GM18499 (cell line): Measurements from ENCODE around the gene GNG7.
"Not testable (repeated sequence)": the region's sequence is repeated elsewhere in the genome, so short reads cannot be mapped to it uniquely, and the experiment has no call there.

Source experiments
- ATAC-seq: cut with Tn5 transposase; IDR thresholded peaks from one replicate; pipeline ENCODE4 v1.9.1; 2021; ENCODE audit warnings: moderate number of reproducible peaks; ENCODE audit not compliant: insufficient read depth, unreplicated experiment

The GNG7 gene

DNA sequence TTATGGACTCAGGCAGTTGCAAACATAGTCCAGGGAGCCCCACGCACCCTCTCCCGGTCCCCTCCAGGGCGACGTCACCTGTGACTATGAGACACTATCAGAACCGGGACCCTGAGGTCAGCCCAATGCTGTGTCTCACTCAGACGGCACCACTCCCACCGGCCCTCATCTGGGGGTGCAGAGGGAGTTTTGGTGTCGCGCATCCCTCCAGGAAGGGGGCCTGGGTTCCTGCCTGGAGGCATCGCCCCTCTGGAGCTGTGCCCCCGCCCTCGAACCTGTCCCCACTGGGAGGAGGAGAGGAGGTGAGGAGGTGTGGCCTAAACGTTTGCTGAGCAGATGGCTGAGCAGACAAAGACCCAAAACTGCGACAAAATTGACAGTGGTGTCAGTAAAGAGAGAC lies 175.3 kb downstream of the GNG7 start:
- no peak for ATAC-seq

DNA sequence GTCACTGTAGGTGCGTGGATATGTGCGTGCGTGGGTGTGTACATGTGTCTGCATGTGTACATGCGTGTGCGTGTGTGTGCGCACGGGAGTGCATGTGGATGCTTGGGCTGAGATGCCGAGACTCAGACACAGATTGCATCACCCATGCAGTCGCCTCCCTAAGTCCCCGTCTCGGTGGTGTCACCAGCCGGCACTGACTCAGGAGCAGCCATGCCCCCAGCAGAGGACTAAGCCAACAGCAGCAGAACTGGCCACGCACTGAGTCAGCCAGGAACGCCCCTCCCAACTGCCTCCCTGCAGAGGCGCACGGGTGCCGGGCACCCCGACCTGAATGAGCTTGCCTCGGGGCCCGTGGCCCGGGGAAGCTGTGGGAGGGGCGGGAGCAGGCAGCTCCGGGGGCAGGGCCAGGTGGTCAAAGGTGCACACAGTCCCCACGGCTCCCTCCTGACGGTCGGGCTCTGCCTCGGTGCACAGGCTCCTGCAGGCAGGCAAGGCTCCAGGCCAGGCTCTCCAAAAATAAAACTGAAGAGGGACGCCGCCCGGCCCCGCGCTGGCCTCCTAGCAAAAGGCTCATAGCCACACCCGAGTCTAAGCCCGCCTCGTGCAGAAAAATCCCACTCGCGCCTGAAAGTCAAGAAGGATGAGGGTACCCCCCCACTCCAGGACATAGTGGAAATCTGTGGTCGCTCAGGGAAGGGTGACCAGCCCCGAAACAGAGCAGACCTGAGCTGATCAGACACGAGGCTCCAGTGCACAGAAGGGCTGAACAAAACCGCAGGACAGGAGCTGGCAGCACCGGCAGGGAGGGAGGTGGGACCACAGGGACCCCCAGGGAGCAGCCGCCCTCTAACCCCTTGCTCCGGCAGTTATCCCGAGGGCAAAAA lies 177.4 kb downstream of the GNG7 start:
- ATAC-seq, result no peak

DNA sequence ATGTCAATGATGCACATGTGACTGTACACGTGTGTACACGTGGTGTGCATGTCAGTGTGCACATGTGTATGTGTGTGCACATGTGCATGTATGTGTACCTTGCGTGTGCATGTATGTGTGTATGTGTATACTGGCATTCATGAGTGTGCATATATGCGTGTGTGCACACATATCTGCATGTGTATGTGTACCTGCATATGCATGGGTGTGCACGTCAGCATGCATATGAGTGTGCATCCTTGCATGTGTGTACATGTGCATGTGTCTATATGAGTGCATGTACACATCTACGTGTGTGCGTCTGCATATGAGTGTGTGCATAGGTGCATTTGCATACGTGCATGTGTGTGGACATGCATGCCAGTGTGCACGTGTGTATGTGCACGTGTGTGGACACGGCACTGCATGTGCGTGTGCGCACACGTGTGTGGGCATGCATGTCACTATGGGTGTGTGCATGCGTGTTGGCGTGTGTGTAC lies 178.1 kb downstream of the GNG7 start:
- ATAC-seq, result no peak

DNA sequence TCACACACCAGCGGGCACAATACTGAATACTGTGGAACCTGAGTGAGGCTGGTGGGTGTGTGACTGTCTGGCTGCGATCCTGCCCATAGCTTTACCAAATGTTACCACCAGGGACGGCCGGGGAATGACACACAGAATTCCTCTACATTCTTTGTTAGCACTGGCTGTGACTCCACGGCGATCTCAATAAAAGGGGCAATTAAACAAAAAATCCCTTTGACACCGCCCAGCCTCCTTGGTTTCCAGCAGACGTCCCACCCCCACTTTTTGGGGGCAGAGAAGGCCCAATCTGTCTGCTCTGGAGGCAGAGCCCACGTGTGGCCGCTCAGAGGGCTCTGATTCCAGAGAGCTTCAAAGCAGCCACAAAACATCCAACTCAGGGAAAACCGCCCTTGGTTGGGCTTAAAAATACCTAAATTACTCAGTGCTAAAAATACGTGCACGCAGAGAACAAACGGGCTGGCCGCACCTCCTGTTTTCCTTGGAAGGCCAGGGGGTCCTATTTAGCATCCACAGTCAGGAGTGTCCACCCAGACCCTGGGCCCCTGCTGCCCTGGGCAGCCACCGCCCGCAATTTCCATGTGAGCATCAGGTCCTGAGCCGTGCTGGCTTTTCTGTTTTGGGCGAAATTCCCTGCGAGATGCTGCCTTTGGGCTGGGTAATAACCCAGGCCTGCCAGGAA lies 178.7 kb downstream of the GNG7 start:
- ATAC-seq, result no peak

DNA sequence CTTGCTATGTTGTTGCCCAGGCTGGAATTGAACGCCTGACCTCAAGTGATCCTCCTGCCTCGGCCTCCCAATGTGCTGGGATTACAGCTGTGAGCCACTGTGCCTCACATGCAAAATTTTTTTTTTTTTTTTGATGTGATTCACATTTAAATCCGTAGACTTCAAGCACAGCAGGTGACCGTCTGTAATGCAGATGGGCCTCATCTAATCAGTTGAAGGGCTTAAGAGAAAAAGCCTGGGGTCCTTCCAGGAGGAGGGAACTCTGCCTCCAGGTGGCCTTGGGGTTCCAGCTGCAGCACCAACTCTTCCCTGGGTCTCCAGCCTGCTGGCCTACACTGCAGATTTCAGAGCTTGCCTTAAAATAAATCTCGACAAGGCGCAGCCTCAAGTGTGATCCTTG lies 183.0 kb downstream of the GNG7 start:
- no peak for ATAC-seq

DNA sequence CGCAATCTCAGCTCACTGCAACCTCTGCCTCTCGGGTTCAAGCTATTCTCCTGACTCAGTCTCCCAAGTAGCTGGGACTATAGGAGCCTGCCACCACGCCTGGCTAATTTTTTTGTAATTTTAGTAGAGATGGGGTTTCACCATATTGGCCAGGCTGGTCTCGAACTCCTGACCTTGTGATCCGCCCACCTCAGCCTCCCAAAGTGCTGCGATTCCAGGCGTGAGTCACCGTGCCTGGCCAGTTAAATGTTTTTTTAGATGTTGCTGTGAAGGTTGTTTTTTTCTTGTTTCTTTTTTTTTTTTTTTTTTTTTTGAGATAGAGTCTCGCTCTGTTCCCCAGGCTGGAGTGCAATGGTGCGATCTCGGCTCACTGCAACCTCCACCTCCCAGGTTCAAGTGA lies 183.6 kb downstream of the GNG7 start:
- not testable (repeated sequence) for ATAC-seq

DNA sequence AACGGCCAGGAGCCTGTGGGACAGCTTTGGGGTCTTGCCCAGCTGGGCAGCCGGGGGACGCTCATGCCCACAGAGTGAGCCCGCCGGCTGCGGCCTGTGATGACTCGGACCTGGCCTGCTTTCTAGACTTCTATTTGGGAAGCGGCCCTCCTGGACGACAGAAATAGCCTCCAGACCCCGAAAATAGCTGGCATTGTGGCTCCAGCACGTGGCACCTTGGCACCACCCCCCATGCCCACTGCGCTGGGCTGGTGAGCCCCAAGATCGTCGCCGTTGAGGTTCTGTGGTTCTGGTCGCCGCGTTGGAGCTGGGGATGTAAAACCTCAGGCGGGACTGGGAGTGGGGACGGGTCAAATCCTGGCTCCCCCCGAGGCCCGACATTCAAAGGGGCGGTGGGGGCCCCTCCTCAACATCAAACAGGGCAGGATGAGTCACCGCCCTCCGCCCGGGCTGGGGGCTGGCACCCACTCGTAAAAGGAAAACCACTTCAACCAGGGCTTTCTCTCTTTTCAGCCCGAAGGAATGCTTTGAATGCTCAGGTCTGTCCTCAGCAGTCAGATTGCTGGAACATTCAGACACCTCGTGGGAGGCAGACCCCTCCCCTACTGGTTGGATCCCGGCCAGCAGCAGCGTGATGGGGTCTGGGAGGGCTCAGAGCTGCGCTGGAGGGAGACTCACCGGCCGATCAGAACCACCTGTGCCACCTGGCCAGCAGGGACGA lies 184.5 kb downstream of the GNG7 start:
- no peak for ATAC-seq

DNA sequence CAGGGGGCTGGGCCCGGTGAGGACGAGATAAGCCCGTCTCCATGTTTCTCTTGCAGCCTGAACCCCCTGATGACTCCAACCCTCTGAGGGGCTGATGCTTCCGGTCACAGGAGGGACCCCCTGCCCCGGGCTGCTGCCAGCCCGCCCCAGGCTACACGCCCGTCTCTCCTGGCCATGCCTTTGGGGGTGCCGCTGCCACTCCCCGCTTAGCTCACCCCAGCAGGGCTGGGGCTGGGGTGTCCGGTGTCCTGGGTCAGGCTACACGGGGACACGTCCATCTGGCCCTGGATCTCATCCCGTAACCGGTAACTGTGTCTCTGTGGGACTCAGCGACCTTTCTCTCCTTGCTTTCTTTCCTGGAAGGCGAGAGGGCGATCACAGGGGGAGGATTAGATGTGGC lies 185.8 kb downstream of the GNG7 start:
- no peak for ATAC-seq

DNA sequence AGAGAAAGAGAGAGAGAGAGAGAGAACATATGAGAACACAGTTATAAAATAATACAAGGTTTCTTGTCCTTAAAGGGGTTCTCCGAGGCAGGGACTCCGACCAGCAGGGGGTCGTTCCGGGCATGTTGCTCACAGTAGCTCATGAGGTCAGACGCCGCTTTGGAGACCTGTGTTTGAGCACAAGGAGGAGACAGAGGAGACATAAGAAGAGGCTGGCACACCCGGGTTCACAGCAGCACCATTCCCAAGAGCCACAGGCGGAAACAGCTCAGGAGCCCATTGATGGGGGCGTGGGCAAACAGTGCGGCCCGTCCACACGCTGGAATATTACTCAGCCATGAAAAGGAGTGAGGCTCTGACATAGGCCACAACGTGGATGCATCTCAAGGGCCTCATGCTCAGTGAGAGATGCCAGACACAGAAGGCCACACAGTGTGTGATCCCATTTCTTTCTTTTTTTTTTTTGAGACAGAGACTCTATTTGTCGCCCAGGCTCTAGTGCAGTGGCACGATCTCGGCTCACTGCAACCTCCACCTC lies 187.4 kb downstream of the GNG7 start:
- no peak for ATAC-seq

DNA sequence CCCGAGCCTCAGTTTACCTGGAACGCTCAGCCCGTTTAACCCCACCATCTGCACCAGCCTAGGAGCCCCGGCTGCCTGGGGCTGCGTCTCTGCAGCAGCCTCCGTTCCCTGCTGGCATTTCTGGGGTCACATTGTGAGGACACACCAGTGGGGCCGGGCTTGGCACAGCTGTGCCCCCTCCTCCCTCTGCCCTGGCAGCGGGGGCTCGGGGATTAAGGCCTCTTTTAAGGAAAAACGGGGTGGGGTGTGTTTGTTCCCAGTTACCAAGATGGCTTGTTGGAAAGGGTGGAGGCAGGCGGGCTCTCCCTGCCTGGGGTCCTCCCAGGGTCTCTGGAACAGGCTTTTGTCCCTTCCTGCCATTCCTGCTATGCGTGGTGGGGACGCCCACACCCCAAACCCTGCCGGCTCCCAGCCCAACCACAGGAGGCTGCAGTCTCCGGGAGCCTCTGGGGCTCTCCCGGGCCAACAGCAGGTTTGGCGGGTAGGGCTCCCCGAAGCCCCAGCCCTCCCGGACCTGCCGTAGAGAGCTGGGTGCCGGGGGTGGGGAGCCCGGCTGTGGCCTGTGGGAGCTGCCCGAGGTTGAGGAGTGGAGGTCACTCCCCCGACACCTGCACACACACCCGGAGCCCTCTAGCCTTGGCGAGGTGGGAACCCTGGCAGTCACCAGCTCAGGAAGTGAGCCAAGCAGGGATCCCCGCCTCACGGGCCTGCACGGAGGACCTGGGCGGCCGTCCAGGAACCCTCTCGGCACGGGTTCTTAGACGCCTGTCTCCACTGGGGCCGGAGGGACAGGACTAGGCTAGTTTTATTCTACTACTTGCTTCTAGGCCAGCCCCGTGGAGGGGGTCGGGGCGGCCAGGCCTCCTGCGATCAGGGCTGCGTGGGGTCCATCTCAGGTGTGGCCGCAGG lies 189.7 kb downstream of the GNG7 start:
- no peak for ATAC-seq

DNA sequence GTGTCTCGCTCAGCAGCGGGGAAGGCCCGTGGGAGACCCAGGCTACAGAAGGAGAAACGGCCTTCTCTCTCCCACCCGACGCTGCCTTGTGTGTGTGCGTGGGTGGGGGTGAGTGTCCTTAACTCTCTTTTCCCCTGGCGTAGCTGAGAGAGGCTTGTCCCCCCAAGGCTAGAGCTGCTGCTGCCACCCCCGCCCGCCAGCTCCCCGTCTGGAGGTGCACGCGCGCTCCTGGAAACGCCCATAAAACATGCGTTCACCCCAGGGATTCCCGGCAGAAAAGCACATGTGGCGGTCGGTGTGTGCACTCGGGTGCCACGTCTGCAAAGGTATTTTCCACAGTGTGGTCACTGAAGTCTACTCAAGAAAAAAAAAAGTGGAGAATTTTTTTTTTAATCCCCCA lies 190.5 kb downstream of the GNG7 start:
- no peak for ATAC-seq

DNA sequence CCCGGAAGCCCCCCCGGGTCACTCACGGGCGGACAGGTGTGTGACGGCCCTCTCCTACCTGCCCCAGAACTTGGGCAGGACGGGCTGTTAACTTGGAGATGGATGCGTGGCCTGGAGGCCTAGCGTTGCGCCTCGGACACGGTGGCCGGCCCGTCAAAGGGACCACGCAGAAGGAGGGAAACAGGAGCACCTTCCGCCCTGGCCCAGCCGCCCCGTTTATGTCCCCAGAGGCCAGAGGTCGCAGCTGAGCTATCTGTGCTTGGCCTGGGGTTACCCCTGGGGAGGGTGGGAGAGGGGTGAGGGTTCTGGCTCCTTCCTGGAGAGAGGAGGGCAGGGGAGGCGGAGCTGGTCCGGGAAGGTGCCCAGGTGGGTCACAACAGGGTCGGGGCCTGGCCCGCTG lies 190.9 kb downstream of the GNG7 start:
- no peak for ATAC-seq

DNA sequence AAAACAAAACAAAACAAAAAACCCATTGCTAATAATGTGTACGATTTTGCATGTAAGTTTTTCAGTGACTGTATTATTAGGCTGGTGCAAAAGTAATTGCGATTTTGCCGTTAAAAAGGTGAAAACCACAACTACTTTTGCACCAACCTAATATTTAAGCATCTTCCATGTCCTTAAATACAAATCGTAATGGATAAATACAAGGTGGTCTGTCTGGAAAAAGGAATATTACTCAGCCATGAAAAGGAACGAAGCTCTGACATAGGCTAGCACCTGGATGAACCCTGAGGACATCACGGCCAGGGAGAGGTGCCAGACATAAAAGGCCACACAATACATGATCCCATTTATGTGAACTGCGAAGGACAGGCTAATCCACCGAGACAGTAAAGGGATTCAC lies 193.4 kb downstream of the GNG7 start:
- no peak for ATAC-seq

DNA sequence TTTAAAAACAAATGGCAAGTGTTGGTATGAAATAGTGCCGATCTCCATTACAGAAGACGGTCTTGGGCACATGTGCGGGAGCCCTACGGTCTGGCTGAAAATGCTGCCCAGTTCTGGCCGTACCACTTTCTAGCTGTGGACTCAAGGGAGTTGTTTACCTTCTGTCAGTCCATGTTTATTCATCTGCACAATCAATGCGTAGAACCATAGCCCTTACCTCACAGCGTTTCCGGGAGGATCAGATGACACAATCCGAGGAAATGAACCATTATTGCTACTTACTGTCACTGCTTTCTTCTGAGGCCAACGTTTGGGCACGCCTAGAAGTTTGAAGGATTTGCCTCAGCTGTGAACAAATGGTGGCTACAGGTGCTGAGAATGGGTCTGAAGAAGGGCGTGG lies 195.4 kb downstream of the GNG7 start:
- no peak for ATAC-seq

DNA sequence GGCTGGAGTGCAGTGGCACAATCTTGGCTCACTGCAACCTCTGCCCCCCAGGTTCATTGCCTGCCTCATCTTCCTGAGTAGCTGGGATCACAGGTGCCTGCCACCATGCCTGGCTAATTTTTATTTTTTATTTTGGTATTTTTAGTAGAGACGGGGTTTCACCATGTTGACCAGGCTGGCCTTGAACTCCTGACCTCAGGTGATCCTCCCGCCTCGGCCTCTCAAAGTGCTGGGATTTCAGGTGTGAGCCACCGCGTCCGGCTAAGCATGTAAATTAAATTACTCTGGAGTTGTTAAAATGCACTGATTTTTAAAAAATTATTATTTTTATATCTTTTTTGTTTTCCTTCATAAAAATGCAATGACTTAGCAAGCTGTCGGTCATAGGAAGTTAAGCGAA lies 195.8 kb downstream of the GNG7 start:
- ATAC-seq, result not testable (repeated sequence)

DNA sequence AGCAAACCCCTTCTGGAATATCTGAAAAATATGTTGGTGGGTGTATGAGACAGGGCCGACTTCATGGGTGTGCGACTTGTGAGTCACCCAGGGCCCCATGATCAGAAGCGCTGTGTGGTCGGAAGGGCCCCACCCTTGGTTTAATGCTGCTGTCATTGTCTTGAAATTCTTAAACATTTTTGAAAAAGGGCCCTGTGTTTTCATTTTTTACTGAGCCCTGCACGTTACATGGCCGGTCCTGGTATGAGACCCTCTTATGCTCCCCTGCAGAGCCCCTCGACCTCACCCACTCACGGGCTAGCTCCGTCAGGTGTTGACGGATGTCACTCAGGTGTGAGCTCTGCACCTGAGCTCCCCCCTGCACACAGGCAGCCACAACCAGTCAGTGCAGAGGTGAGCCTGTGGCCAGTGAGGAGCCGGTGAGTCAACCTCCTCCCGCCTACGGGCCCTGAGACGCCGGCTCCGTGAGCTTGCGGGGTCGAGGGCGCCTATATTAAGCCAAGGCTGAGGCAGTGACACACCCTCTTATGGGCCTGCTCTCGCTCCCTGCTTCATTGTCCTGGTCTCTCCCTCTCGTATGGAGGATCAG lies 198.9 kb downstream of the GNG7 start:
- ATAC-seq, result no peak

DNA sequence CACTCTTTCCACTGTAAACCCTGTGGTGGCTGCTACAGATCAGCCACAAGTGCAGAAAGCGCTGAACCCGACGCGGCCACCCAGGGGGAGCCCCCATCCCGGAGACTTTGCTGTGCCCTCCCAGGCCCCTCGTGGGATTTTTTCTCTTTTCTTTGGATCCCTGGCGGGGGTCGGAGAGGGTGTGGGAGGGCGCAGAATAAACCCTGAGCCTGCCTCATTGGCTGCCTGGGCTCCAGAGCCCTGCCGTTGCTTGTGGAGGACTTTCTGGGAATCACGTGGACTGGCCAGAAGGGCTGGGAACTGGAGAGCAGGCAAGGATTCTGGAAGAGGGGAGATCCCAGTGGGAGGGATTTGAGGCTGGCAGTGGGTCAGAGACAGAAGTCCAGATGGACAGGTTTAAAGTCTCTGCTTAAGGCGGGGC lies 201.6 kb downstream of the GNG7 start:
- ATAC-seq, result no peak

DNA sequence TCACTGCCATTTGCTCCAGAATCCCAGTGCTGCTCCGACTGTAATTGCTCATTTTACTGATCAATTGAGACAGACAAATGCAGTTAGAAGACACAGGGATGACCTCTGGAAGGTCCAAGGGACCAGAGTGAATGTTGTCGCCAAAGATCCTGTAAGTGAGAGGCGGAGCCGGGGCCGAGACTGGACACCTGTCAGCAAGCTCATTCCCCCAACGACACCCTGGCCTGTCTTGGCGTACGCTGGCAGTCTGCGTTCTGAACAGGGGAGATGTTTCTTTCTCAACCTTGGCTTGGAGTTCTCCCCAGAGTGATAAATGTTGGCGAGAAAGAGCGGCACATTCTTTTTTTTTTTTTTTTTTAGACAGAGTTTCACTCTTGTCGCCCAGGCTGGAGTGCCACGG lies 202.3 kb downstream of the GNG7 start:
- no peak for ATAC-seq

DNA sequence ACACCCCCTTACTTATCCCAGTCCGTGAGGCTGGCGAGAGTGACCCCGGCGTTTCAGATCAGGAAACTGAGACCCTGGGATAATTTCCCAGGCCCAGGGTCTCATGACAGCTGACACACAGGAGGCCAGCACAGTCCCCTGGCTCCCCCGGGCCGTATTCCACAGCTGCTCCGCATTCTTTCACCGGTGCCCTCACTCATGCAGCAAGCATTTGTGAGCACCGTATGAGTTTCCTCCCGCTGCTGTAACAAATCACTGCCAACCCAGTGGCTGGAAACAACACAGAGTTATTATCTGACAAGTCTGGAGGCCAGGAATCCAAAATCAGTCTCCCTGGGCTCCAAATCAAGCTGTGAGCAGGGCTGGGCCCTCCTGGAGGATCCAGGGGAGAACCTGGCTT lies 205.3 kb downstream of the GNG7 start:
- no peak for ATAC-seq
